GM23338 (cell line): ENCODE measurements around the gene IL22RA2. TPM values are rescaled to one million over a fixed set of nuclear protein-coding genes. Genes with fewer than 3 reads are reported as not detected.

Experiments
- ATAC-seq: fragments of 200-7000 bp; cut with Tn5 transposase; 3 replicates; pipeline ENCODE4 v1.9.1; 2020
- DNase-seq: peaks from one replicate; pipeline ENCODE4 v3.0.0-alpha.2; 2015; ENCODE audit warnings: low spot score
- H2AFZ ChIP-seq: fragments of 200-600 bp; sonication (generic); 2 replicates; pipeline ENCODE4 v1.8.0; 2016; ENCODE audit warnings: antibody characterized with exemption, mild to moderate bottlenecking, moderate library complexity
- H3F3A ChIP-seq: fragments of 200-600 bp; sonication (generic); replicated peaks from 2 replicates; pipeline ENCODE4 v1.8.0; 2017; ENCODE audit warnings: antibody characterized with exemption, mixed run types, low read depth
- H3K27ac ChIP-seq: fragments of 200-600 bp; sonication (generic); 2 replicates; pipeline ENCODE4 v1.6.1; 2016; ENCODE audit warnings: low read depth
- H3K27me3 ChIP-seq: fragments of 200-600 bp; sonication (generic); 2 replicates; pipeline ENCODE4 v1.8.0; 2016; ENCODE audit warnings: mild to moderate bottlenecking, mixed run types, moderate library complexity; ENCODE audit not compliant: insufficient read depth
- H3K36me3 ChIP-seq: fragments of 200-600 bp; sonication (generic); 2 replicates; pipeline ENCODE4 v1.8.0; 2016; ENCODE audit warnings: mild to moderate bottlenecking; ENCODE audit not compliant: insufficient read depth
- H3K4me1 ChIP-seq: fragments of 200-600 bp; sonication (generic); 2 replicates; pipeline ENCODE4 v1.8.0; 2016; ENCODE audit warnings: mild to moderate bottlenecking, moderate library complexity; ENCODE audit not compliant: insufficient read depth
- H3K4me2 ChIP-seq: fragments of 200-600 bp; sonication (generic); 2 replicates; pipeline ENCODE4 v1.7.1; 2017; ENCODE audit warnings: mixed run types
- H3K4me3 ChIP-seq: fragments of 200-600 bp; sonication (generic); 2 replicates; pipeline ENCODE4 v1.6.1; 2016; ENCODE audit warnings: mixed run types
- H3K79me2 ChIP-seq: fragments of 200-600 bp; sonication (generic); replicated peaks from 2 replicates; pipeline ENCODE4 v1.8.0; 2017; ENCODE audit warnings: mild to moderate bottlenecking; ENCODE audit not compliant: insufficient read depth
- H3K9me2 ChIP-seq: fragments of 200-600 bp; sonication (generic); 2 replicates; pipeline ENCODE4 v1.8.0; 2017; ENCODE audit not compliant: insufficient read depth
- H4K20me1 ChIP-seq: fragments of 200-600 bp; sonication (generic); replicated peaks from 2 replicates; pipeline ENCODE4 v1.8.0; 2017; ENCODE audit warnings: mild to moderate bottlenecking; ENCODE audit not compliant: insufficient read depth
- H3K27ac Mint-ChIP-seq: 2 replicates; pipeline ENCODE4 v1.8.0; 2020; ENCODE audit warnings: inconsistent platforms, mild to moderate bottlenecking, moderate library complexity, mixed read lengths
- H3K27me3 Mint-ChIP-seq: 3 replicates; pipeline ENCODE4 v1.8.0; 2022; ENCODE audit warnings: low read depth, mild to moderate bottlenecking, moderate library complexity, mixed read lengths, inconsistent platforms; ENCODE audit not compliant: insufficient read depth, poor library complexity
- H3K36me3 Mint-ChIP-seq: 3 replicates; pipeline ENCODE4 v1.8.0; 2021; ENCODE audit warnings: low read depth, mild to moderate bottlenecking, inconsistent platforms, moderate library complexity, mixed read lengths
- H3K4me1 Mint-ChIP-seq: 3 replicates; pipeline ENCODE4 v1.8.0; 2020; ENCODE audit warnings: mild to moderate bottlenecking, inconsistent platforms, mixed read lengths
- H3K4me3 Mint-ChIP-seq: 3 replicates; pipeline ENCODE4 v1.8.0; 2021; ENCODE audit warnings: moderate library complexity, mild to moderate bottlenecking, inconsistent platforms, mixed read lengths
- H3K9me3 Mint-ChIP-seq: 3 replicates; pipeline ENCODE4 v1.8.0; 2020; ENCODE audit warnings: moderate library complexity, mild to moderate bottlenecking, inconsistent platforms, mixed read lengths
- CREB1 ChIP-seq: fragments of 250-450 bp; sonication (Bioruptor Pico); IDR thresholded peaks from 2 replicates; pipeline ENCODE4 v1.5.0; 2020; ENCODE audit warnings: low read depth, mild to moderate bottlenecking, moderate library complexity
- EZH2 ChIP-seq: fragments of 200-600 bp; sonication (generic); IDR thresholded peaks from one replicate; pipeline ENCODE4 v1.8.0; 2017; ENCODE audit warnings: antibody characterized with exemption, mild to moderate bottlenecking, low read depth; ENCODE audit not compliant: unreplicated experiment
- JUNB ChIP-seq: IDR thresholded peaks from one replicate; pipeline ENCODE4 v1.6.1; 2016; ENCODE audit warnings: antibody characterized with exemption; ENCODE audit not compliant: unreplicated experiment
- NANOG ChIP-seq: IDR thresholded peaks from 2 replicates; pipeline ENCODE4 v1.6.1; 2016; ENCODE audit warnings: antibody characterized with exemption, borderline replicate concordance
- POLR2AphosphoS5 ChIP-seq: IDR thresholded peaks from 2 replicates; pipeline ENCODE4 v1.6.1; 2016; ENCODE audit warnings: antibody characterized with exemption, low read depth
- STAT1 ChIP-seq: IDR thresholded peaks from one replicate; pipeline ENCODE4 v1.6.1; 2016; ENCODE audit warnings: antibody characterized with exemption; ENCODE audit not compliant: unreplicated experiment
- ZNF114 ChIP-seq: fragments of 250-450 bp; sonication (Bioruptor Pico); IDR thresholded peaks from 2 replicates; pipeline ENCODE4 v1.5.0; 2020; ENCODE audit warnings: mild to moderate bottlenecking, moderate library complexity
- ZNF331 ChIP-seq: fragments of 250-450 bp; sonication (Bioruptor Pico); IDR thresholded peaks from 2 replicates; pipeline ENCODE4 v1.5.0; 2020; ENCODE audit warnings: low read depth, mild to moderate bottlenecking, moderate library complexity
- polyA plus RNA-seq: library from polyadenylated mRNA; unstranded; fragments of >200 nt; fragmentation: Nextera tagmentation; extraction: Ambion mirVana; gene quantifications from 2 replicates; pipeline ENCODE4 v1.2.1, GENCODE V29; 2016
- total RNA-seq: library from RNA; depleted of rRNA; stranded (reverse); fragments of >200 nt; shearing (Covaris generic); gene quantifications from 2 replicates; pipeline ENCODE4 v1.2.3, GENCODE V29; 2014
- TF ChIP-seq, protein P1 (sequence below): fragments of 250-450 bp; sonication (Bioruptor Pico); IDR thresholded peaks from 2 replicates; pipeline ENCODE4 v1.5.0; 2020; ENCODE audit warnings: mild to moderate bottlenecking, moderate library complexity
- TF ChIP-seq, protein P2 (sequence below), 2 experiments: fragments of 200-600 bp in 1 of 2; sonication (generic) in 1 of 2; conservative IDR thresholded peaks; 2 replicates each; pipeline versions ENCODE4 v1.5.1 to v1.6.1; 2016 to 2017; ENCODE audit warnings: antibody characterized with exemption in 2 of 2, low read depth in 2 of 2, mild to moderate bottlenecking in 2 of 2, moderate library complexity in 1 of 2
- TF ChIP-seq, protein P3 (sequence below): IDR thresholded peaks from 2 replicates; pipeline ENCODE4 v1.6.1; 2016; ENCODE audit warnings: antibody characterized with exemption

IL22RA2 gene
- total and polyA plus RNA-seq, 2 experiments from 2014 or later: not detected

DNA sequence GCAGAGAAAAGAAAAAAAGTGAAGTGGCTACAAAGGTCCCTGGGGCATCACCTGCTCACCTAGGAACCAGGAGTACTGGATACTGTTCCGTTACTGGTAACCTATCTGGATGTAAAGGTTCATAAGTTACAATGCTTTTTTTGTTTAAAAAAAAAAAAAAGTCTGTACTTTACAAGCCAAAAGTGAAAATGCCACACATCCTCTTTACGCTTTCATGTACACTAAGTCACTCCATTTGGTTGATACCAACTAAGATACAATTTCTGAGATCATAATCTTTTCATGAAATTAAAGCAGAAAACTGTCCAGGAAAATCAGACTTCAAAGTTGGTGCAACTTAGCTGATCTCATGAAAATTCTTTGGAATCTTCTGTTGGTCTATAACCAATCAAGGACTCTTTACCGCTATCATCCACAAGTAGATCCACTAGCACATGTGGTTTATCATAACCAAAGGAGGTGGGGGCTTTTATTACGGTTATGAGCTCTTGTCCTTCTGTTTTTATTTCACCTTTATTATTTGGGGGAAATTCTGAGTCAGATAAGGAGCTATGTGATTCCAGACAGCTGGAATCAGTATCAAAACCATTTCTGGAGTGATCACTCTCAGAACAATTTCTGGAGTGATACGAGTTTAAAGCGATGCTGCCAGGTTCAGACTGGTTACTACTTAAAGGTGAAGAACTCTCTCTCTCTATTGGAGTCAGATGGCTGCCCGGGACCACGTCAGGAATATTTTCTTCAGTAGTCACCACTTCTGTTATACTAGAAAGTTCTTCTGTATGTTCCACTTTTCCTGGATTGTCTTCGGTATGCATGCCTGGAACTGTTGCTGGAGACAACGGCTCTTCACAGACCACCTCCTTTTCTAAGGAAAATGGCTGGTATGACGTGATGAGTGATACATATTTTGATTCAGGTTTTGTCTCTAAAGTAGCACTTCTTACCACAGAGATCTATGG lies 24.5 kb upstream of the IL22RA2 start:
- no peaks in the 10 kb centered on the region for H3F3A ChIP-seq
- H3K4me3 Mint-ChIP-seq: no peak overlapping the region
- H3K4me1 ChIP-seq: no peaks in the 10 kb centered on the region
- no peaks in the 10 kb centered on the region for H3K27me3 Mint-ChIP-seq
- H3K79me2 ChIP-seq: no peaks in the 10 kb centered on the region
- no peaks in the 10 kb centered on the region for H3K4me1 Mint-ChIP-seq
- peaks cover 3% of the 10 kb centered on the region; the same call in 2 of the 3 replicates for H3K9me3 Mint-ChIP-seq
- no peak overlapping the region for H3K4me2 ChIP-seq
- H3K27ac ChIP-seq: no peak overlapping the region
- peaks cover 48% of the 10 kb centered on the region for H3K36me3 Mint-ChIP-seq
- no peak for TF ChIP-seq EZH2
- TF ChIP-seq, protein P1, sequence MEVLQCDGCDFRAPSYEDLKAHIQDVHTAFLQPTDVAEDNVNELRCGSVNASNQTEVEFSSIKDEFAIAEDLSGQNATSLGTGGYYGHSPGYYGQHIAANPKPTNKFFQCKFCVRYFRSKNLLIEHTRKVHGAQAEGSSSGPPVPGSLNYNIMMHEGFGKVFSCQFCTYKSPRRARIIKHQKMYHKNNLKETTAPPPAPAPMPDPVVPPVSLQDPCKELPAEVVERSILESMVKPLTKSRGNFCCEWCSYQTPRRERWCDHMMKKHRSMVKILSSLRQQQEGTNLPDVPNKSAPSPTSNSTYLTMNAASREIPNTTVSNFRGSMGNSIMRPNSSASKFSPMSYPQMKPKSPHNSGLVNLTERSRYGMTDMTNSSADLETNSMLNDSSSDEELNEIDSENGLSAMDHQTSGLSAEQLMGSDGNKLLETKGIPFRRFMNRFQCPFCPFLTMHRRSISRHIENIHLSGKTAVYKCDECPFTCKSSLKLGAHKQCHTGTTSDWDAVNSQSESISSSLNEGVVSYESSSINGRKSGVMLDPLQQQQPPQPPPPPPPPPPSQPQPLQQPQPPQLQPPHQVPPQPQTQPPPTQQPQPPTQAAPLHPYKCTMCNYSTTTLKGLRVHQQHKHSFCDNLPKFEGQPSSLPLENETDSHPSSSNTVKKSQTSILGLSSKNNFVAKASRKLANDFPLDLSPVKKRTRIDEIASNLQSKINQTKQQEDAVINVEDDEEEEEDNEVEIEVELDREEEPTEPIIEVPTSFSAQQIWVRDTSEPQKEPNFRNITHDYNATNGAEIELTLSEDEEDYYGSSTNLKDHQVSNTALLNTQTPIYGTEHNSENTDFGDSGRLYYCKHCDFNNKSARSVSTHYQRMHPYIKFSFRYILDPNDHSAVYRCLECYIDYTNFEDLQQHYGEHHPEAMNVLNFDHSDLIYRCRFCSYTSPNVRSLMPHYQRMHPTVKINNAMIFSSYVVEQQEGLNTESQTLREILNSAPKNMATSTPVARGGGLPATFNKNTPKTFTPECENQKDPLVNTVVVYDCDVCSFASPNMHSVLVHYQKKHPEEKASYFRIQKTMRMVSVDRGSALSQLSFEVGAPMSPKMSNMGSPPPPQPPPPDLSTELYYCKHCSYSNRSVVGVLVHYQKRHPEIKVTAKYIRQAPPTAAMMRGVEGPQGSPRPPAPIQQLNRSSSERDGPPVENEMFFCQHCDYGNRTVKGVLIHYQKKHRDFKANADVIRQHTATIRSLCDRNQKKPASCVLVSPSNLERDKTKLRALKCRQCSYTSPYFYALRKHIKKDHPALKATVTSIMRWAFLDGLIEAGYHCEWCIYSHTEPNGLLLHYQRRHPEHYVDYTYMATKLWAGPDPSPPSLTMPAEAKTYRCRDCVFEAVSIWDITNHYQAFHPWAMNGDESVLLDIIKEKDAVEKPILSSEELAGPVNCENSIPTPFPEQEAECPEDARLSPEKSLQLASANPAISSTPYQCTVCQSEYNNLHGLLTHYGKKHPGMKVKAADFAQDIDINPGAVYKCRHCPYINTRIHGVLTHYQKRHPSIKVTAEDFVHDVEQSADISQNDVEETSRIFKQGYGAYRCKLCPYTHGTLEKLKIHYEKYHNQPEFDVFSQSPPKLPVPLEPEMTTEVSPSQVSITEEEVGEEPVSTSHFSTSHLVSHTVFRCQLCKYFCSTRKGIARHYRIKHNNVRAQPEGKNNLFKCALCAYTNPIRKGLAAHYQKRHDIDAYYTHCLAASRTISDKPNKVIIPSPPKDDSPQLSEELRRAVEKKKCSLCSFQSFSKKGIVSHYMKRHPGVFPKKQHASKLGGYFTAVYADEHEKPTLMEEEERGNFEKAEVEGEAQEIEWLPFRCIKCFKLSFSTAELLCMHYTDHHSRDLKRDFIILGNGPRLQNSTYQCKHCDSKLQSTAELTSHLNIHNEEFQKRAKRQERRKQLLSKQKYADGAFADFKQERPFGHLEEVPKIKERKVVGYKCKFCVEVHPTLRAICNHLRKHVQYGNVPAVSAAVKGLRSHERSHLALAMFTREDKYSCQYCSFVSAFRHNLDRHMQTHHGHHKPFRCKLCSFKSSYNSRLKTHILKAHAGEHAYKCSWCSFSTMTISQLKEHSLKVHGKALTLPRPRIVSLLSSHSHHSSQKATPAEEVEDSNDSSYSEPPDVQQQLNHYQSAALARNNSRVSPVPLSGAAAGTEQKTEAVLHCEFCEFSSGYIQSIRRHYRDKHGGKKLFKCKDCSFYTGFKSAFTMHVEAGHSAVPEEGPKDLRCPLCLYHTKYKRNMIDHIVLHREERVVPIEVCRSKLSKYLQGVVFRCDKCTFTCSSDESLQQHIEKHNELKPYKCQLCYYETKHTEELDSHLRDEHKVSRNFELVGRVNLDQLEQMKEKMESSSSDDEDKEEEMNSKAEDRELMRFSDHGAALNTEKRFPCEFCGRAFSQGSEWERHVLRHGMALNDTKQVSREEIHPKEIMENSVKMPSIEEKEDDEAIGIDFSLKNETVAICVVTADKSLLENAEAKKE (CRISPR knock-in tag): no peak
- TF ChIP-seq STAT1: no peak
- TF ChIP-seq, protein P2, sequence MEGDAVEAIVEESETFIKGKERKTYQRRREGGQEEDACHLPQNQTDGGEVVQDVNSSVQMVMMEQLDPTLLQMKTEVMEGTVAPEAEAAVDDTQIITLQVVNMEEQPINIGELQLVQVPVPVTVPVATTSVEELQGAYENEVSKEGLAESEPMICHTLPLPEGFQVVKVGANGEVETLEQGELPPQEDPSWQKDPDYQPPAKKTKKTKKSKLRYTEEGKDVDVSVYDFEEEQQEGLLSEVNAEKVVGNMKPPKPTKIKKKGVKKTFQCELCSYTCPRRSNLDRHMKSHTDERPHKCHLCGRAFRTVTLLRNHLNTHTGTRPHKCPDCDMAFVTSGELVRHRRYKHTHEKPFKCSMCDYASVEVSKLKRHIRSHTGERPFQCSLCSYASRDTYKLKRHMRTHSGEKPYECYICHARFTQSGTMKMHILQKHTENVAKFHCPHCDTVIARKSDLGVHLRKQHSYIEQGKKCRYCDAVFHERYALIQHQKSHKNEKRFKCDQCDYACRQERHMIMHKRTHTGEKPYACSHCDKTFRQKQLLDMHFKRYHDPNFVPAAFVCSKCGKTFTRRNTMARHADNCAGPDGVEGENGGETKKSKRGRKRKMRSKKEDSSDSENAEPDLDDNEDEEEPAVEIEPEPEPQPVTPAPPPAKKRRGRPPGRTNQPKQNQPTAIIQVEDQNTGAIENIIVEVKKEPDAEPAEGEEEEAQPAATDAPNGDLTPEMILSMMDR (conservative IDR thresholded peaks at IDR 0.05; ENCODE audit: low read depth in 2 of 2): no peak
- TF ChIP-seq CREB1 (CRISPR knock-in tag): no peak
- TF ChIP-seq, protein P3, sequence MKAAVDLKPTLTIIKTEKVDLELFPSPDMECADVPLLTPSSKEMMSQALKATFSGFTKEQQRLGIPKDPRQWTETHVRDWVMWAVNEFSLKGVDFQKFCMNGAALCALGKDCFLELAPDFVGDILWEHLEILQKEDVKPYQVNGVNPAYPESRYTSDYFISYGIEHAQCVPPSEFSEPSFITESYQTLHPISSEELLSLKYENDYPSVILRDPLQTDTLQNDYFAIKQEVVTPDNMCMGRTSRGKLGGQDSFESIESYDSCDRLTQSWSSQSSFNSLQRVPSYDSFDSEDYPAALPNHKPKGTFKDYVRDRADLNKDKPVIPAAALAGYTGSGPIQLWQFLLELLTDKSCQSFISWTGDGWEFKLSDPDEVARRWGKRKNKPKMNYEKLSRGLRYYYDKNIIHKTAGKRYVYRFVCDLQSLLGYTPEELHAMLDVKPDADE: no peak
- TF ChIP-seq POLR2AphosphoS5: no peak
- no peak for TF ChIP-seq ZNF114 (CRISPR knock-in tag)
- no peak for TF ChIP-seq JUNB
- no peak for TF ChIP-seq ZNF331 (CRISPR knock-in tag)
- no peak for TF ChIP-seq NANOG
- H2AFZ ChIP-seq: no peak overlapping the region
- no peaks in the 10 kb centered on the region for H3K27me3 ChIP-seq
- H3K36me3 ChIP-seq: peaks cover 21% of the 10 kb centered on the region
- DNase-seq (no peak), ATAC-seq (no peak)
- H3K4me3 ChIP-seq: no peak overlapping the region
- no peak overlapping the region for H3K27ac Mint-ChIP-seq
- H4K20me1 ChIP-seq: no peaks in the 10 kb centered on the region
- no peaks in the 10 kb centered on the region; the same call in 1 of the 2 replicates for H3K9me2 ChIP-seq
